ENCODE data around the gene PPP4R2. TPM values are rescaled to one million over a fixed set of nuclear protein-coding genes. Genes with fewer than 3 reads are reported as not detected.

PPP4R2 gene
- total and polyA plus RNA-seq, 2 of the 4 experiments (the other 2 are of a cell fraction), result 13.5 to 31.4 TPM

GRCh38 chr3:73101881-73102280 lies 105.3 kb downstream of the PPP4R2 start:
- Histone ChIP-seq H3K27me3 (ENCODE audit: control insufficient read depth, insufficient read depth, low read length) (peaks cover 9% of the 10 kb centered on the region), H3K36me3 (ENCODE audit: control insufficient read depth, insufficient read depth, low read length) (no peaks in the 10 kb centered on the region), H2BK15ac (ENCODE audit: low read depth, low read length) (no peak overlapping the region), H4K20me1 (ENCODE audit: insufficient read depth, low read length) (no peaks in the 10 kb centered on the region), H3K79me1 (ENCODE audit: low read depth in 1 of 2, low read length in 2 of 2) (no peaks in the 10 kb centered on the region), H4K5ac (ENCODE audit: low read depth, low read length) (no peak overlapping the region), H2BK5ac (ENCODE audit: low read depth, low read length, poor library complexity, severe bottlenecking) (no peak overlapping the region), H2BK120ac (ENCODE audit: low read depth, low read length) (no peak overlapping the region), H3K4me1 (ENCODE audit: control insufficient read depth, insufficient read depth, low read length) (no peaks in the 10 kb centered on the region), H2AK5ac (ENCODE audit: low read depth, low read length) (no peak overlapping the region), H3K56ac (ENCODE audit: extremely low read depth, insufficient read depth, low read length) (no peak overlapping the region), H3K9me1 (ENCODE audit: insufficient read depth, low read length) (no peaks in the 10 kb centered on the region), H3K4ac (ENCODE audit: low read depth, low read length) (no peak overlapping the region), H3K4me3 (ENCODE audit: insufficient read depth, low read depth, low read length) (no peak overlapping the region), H3K18ac (ENCODE audit: low read depth, low read length) (no peak overlapping the region), H3K9ac (ENCODE audit: low read depth, low read length) (no peak overlapping the region), H4K91ac (ENCODE audit: insufficient read depth, low read depth, low read length) (no peak overlapping the region), H2BK20ac (ENCODE audit: low read depth, low read length) (no peak overlapping the region), H3K14ac (replicated peaks; ENCODE audit: low read depth, low read length) (no peak overlapping the region), H2AFZ (replicated peaks; ENCODE audit: low read length, poor library complexity) (no peak overlapping the region), H3K27ac (ENCODE audit: insufficient read depth, low read length) (no peak overlapping the region), H3K23ac (ENCODE audit: low read depth, low read length) (no peak overlapping the region), H3K9me3 (ENCODE audit: control insufficient read depth, insufficient read depth, low read length) (0 out of 2 replicates have a peak, but pooled peaks cover 2% of the 10 kb centered on the region), H2AK9ac (replicated peaks; ENCODE audit: low read depth, low read length, poor library complexity) (no peak overlapping the region), H3K4me2 (ENCODE audit: low read depth, low read length) (no peak overlapping the region), H4K8ac (ENCODE audit: low read depth in 2 of 2, low read length in 2 of 2) (no peak overlapping the region)
- intact Hi-C loops (cut with micrococcal nuclease), result loop anchor here (1.0 to 5.0 kb wide), 3 partner anchors 330 to 520 kb away; partner anchors contain the start of gene PDZRN3
- ChIA-PET POLR2A (ENCODE audit: unreplicated experiment) (no interaction called here), CTCF (interaction anchor here (0.7 kb wide), 1 partner anchor 392 kb away, joined by 5 read pairs; no protein-coding TSS in a partner anchor)
- no CpG with 5 or more reads among the region's 2 CpGs for whole genome bisulfite sequencing, 2 experiments (ENCODE audit: extremely low coverage in 2 of 2, insufficient read length in 1 of 2)
- DNase-seq, result no peak
- no peak for ATAC-seq (ENCODE audit: low read depth)
- BruUV-seq (replicated peaks), result no TSS peak
- in situ Hi-C loops (cut with MboI; ENCODE audit: low sequenced_read_pairs), result loop anchor here (5.0 to 10.0 kb wide), 3 partner anchors 330 to 743 kb away; no protein-coding TSS in a partner anchor
- dilution Hi-C loops (cut with HindIII; ENCODE audit: low sequenced_read_pairs, unreplicated experiment), result no loop called here
- no peak for TF ChIP-seq MAFK (IDR thresholded peaks at IDR 0.05; ENCODE audit: low read depth, low read length)
- no peak for TF ChIP-seq MXI1 (IDR thresholded peaks at IDR 0.05; ENCODE audit: borderline replicate concordance, low read depth, low read length)
- TF ChIP-seq FOS (IDR thresholded peaks at IDR 0.05; ENCODE audit: low read depth, low read length), result no peak
- TF ChIP-seq SMC3 (IDR thresholded peaks at IDR 0.05; ENCODE audit: low read depth, low read length), result no peak
- TF ChIP-seq RCOR1 (IDR thresholded peaks at IDR 0.05; ENCODE audit: insufficient replicate concordance, low read length), result no peak
- TF ChIP-seq MAZ (IDR thresholded peaks at IDR 0.05; ENCODE audit: borderline replicate concordance, low read depth, low read length), result no peak
- no peak for TF ChIP-seq CTCF (conservative IDR thresholded peaks at IDR 0.05; ENCODE audit: low read depth, low read length)
- TF ChIP-seq POLR2A (IDR thresholded peaks at IDR 0.05; ENCODE audit: low read depth, low read length), result no peak
- no peak for TF ChIP-seq NFE2L2 (IDR thresholded peaks at IDR 0.05; ENCODE audit: low read depth, low read length)
- TF ChIP-seq CHD1 (IDR thresholded peaks at IDR 0.05; ENCODE audit: low read depth, low read length), result no peak
- TF ChIP-seq USF2 (IDR thresholded peaks at IDR 0.05; ENCODE audit: low read depth, low read length), result no peak
- no peak for TF ChIP-seq CEBPB (IDR thresholded peaks at IDR 0.05; ENCODE audit: low read depth, low read length)
